ENCODE data around the gene MPP3.
"Not testable (repeated sequence)": the region's sequence is repeated elsewhere in the genome, so short reads cannot be mapped to it uniquely, and the experiment has no call there.

MPP3 gene

GRCh38 chr17:43842975-43843325 lies 10.0 kb upstream of the MPP3 start:
- H3K4me3 ChIP-seq (ENCODE audit: low read depth, low read length), result no peak overlapping the region
- no peak for TF ChIP-seq CTCF (IDR thresholded peaks at IDR 0.05; ENCODE audit: low read depth, low read length)

- H3K4me3 ChIP-seq (ENCODE audit: low read depth, low read length), result not testable (repeated sequence)
Measured at GRCh38 chr17:43842091-43842974, 9.4 kb upstream of the MPP3 start.

- TF ChIP-seq CTCF (IDR thresholded peaks at IDR 0.05; ENCODE audit: low read depth, low read length), result no peak
- no peak overlapping the region for H3K4me3 ChIP-seq (ENCODE audit: low read depth, low read length)
Measured at GRCh38 chr17:43841282-43841681, 8.3 kb upstream of the MPP3 start.

GRCh38 chr17:43840814-43841213 lies 7.9 kb upstream of the MPP3 start:
- no peak overlapping the region for H3K4me3 ChIP-seq (ENCODE audit: low read depth, low read length)
- TF ChIP-seq CTCF (IDR thresholded peaks at IDR 0.05; ENCODE audit: low read depth, low read length), result no peak

GRCh38 chr17:43839670-43840108 lies 6.7 kb upstream of the MPP3 start:
- TF ChIP-seq CTCF (IDR thresholded peaks at IDR 0.05; ENCODE audit: low read depth, low read length), result no peak
- H3K4me3 ChIP-seq (ENCODE audit: low read depth, low read length), result no peak overlapping the region

GRCh38 chr17:43834106-43834505 lies 1.2 kb upstream of the MPP3 start:
- no peak overlapping the region for H3K4me3 ChIP-seq (ENCODE audit: low read depth, low read length)
- TF ChIP-seq CTCF (IDR thresholded peaks at IDR 0.05; ENCODE audit: low read depth, low read length), result no peak

- peak overlapping the region; percentile 66 for H3K4me3 ChIP-seq (ENCODE audit: low read depth, low read length)
- TF ChIP-seq CTCF (IDR thresholded peaks at IDR 0.05; ENCODE audit: low read depth, low read length), result no peak
Measured at GRCh38 chr17:43832168-43832975, 574 bp downstream of the MPP3 start.

Measured in WI38 (cell line).